GM23248 (cell line): ENCODE results near the gene RASL12. TPM values are rescaled to one million over a fixed set of nuclear protein-coding genes. Genes with fewer than 3 reads are reported as not detected.

Experiments
- DNase-seq: peaks from one replicate; pipeline ENCODE4 v3.0.0-alpha.2; 2015
- H2AFZ ChIP-seq: fragments of 200-600 bp; sonication (generic); 2 replicates; pipeline ENCODE4 v1.6.1; 2016; ENCODE audit warnings: antibody characterized with exemption
- H3F3A ChIP-seq: fragments of 200-600 bp; sonication (generic); 2 replicates; pipeline ENCODE4 v1.6.1; 2016; ENCODE audit warnings: mild to moderate bottlenecking, antibody characterized with exemption, mixed run types; ENCODE audit not compliant: insufficient read depth
- H3K27ac ChIP-seq: fragments of 200-600 bp; sonication (generic); 2 replicates; pipeline ENCODE4 v1.5.1; 2016; ENCODE audit warnings: mild to moderate bottlenecking
- H3K27me3 ChIP-seq: fragments of 200-600 bp; sonication (generic); replicated peaks from 2 replicates; pipeline ENCODE4 v1.6.1; 2016; ENCODE audit warnings: mild to moderate bottlenecking; ENCODE audit not compliant: insufficient read depth
- H3K36me3 ChIP-seq: fragments of 200-600 bp; sonication (generic); 2 replicates; pipeline ENCODE4 v1.6.1; 2016; ENCODE audit warnings: low read depth, mild to moderate bottlenecking
- H3K4me1 ChIP-seq: fragments of 200-600 bp; sonication (generic); 2 replicates; pipeline ENCODE4 v1.6.1; 2016; ENCODE audit warnings: mild to moderate bottlenecking; ENCODE audit not compliant: insufficient read depth
- H3K4me2 ChIP-seq: fragments of 200-600 bp; sonication (generic); one replicate; pipeline ENCODE4 v1.6.1; 2016; ENCODE audit warnings: mild to moderate bottlenecking; ENCODE audit not compliant: unreplicated experiment
- H3K4me3 ChIP-seq: fragments of 200-600 bp; sonication (generic); 2 replicates; pipeline ENCODE4 v1.5.1; 2016; ENCODE audit warnings: mild to moderate bottlenecking
- H3K79me2 ChIP-seq: fragments of 200-600 bp; sonication (generic); 2 replicates; pipeline ENCODE4 v1.6.1; 2016; ENCODE audit warnings: mild to moderate bottlenecking; ENCODE audit not compliant: insufficient read depth
- H3K9ac ChIP-seq: fragments of 200-600 bp; sonication (generic); 2 replicates; pipeline ENCODE4 v1.6.1; 2016; ENCODE audit warnings: mild to moderate bottlenecking
- H3K9me2 ChIP-seq: fragments of 200-600 bp; sonication (generic); 2 replicates; pipeline ENCODE4 v1.6.1; 2016; ENCODE audit warnings: mixed run types, mild to moderate bottlenecking, moderate library complexity; ENCODE audit not compliant: insufficient read depth
- H3K9me3 ChIP-seq: fragments of 200-600 bp; sonication (generic); one replicate; pipeline ENCODE4 v1.6.1; 2017; ENCODE audit warnings: low read depth
- H4K20me1 ChIP-seq: fragments of 200-600 bp; sonication (generic); 2 replicates; pipeline ENCODE4 v1.6.0; 2016; ENCODE audit not compliant: insufficient read depth
- EZH2 ChIP-seq: fragments of 200-600 bp; sonication (generic); IDR thresholded peaks from 2 replicates; pipeline ENCODE4 v1.6.1; 2018; ENCODE audit warnings: antibody characterized with exemption, mild to moderate bottlenecking; ENCODE audit not compliant: insufficient read depth, poor library complexity, severe bottlenecking
- EZH2phosphoT487 ChIP-seq: fragments of 200-600 bp; sonication (generic); IDR thresholded peaks from 2 replicates; pipeline ENCODE4 v1.6.1; 2018; ENCODE audit warnings: antibody characterized with exemption, moderate library complexity, mild to moderate bottlenecking, low read depth; ENCODE audit not compliant: insufficient read depth
- WGBS, 2 experiments: methylation state at CpG; one replicate each; pipeline ENCODE4 v1.1.6; 2015 to 2017; ENCODE audit warnings: low lambda C conversion rate in 2 of 2, low coverage in 1 of 2; ENCODE audit errors: missing lambda C conversion rate in 2 of 2; 5-methylcytosine and 5-hydroxymethylcytosine counted together
- in situ Hi-C: fragments of 300-500 bp; cut with MboI; formaldehyde crosslinking; loops from 2 replicates; pipeline ENCODE4 v1.15.0; 2020
- polyA plus RNA-seq: library from polyadenylated mRNA; unstranded; fragments of >200 nt; fragmentation: Nextera tagmentation; extraction: Ambion mirVana; gene quantifications from 2 replicates; pipeline ENCODE4 v1.2.1, GENCODE V29; 2016
- total RNA-seq: library from RNA; depleted of rRNA; stranded (reverse); fragments of >200 nt; shearing (Covaris generic); gene quantifications from 2 replicates; pipeline ENCODE4 v1.2.3, GENCODE V29; 2014

The RASL12 gene
- total and polyA plus RNA-seq, 2 experiments from 2014 or later = not detected

DNA sequence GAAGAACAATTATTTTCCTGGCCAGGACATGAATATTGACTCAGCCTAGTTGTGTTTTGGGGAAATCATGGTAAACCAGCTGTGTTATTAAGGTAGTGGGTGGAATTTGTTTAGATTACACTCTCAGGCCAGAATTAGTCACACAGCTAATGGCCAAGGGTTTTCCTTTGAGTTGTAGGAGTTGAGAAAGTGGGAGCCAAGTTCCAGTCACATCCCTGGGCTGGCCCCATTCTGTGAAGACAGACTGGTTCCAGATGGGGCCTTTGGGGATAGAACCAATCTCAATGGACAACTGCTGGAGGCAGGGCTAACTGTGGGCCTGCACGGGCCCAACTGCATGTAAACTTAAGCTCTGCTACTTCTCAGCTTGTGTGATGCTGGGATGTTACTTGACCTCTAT is 1.4 kb upstream of the RASL12 start:
- Histone ChIP-seq H3K36me3 (no peaks in the 10 kb centered on the region), H3K4me1 (peaks cover 35% of the 10 kb centered on the region), H3K4me2 (peak overlapping the region; percentile 12), H3F3A (peaks cover 22% of the 10 kb centered on the region), H3K9ac (no peak overlapping the region), H3K79me2 (no peaks in the 10 kb centered on the region), H4K20me1 (no peaks in the 10 kb centered on the region), H2AFZ (no peak overlapping the region), H3K9me2 (no peaks in the 10 kb centered on the region), H3K9me3 (no peaks in the 10 kb centered on the region), H3K4me3 (no peak overlapping the region), H3K27ac (peak overlapping the region; percentile 28), H3K27me3 (peaks cover 19% of the 10 kb centered on the region)
- in situ Hi-C loops = no loop called here
- peak; percentile 97 for DNase-seq
- WGBS, 2 experiments = 0% methylated on average over 1 of the region's 1 CpG
- TF ChIP-seq EZH2phosphoT487 (no peak), EZH2 (no peak)

DNA sequence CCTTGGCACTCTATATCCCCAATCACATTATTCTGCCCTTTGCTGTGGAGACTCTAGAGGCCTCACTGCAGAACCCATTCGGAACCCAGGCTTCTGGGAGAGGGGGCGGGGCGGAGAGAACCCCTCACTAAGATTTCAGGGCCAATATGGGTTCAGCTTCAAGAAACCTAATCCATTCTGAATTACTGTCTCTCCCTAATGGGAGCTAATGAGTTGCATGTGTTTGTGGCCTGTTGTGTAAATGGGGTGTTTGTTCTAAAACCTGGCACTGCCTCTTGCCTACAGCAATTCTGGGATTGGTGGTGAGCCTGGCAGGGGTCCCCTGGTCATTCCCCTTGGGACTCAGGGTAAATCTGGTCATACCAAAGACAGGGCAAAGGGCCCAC is 605 bp upstream of the RASL12 start:
- Histone ChIP-seq H3K4me1 (peaks cover 35% of the 10 kb centered on the region), H3K9ac (no peak overlapping the region), H3K27ac (peak overlapping the region; percentile 19; the same call in 1 of the 2 replicates), H3K79me2 (no peaks in the 10 kb centered on the region), H4K20me1 (no peaks in the 10 kb centered on the region), H3F3A (peaks cover 22% of the 10 kb centered on the region), H3K4me3 (no peak overlapping the region), H3K9me2 (no peaks in the 10 kb centered on the region), H2AFZ (no peak overlapping the region), H3K9me3 (no peaks in the 10 kb centered on the region), H3K4me2 (no peak overlapping the region), H3K36me3 (no peaks in the 10 kb centered on the region), H3K27me3 (peaks cover 19% of the 10 kb centered on the region)
- in situ Hi-C loops = no loop called here
- DNase-seq = no peak
- TF ChIP-seq EZH2phosphoT487 (no peak), EZH2 (no peak)
- WGBS, 2 experiments = 10 to 12% methylated on average over 3 of the region's 3 CpGs

DNA sequence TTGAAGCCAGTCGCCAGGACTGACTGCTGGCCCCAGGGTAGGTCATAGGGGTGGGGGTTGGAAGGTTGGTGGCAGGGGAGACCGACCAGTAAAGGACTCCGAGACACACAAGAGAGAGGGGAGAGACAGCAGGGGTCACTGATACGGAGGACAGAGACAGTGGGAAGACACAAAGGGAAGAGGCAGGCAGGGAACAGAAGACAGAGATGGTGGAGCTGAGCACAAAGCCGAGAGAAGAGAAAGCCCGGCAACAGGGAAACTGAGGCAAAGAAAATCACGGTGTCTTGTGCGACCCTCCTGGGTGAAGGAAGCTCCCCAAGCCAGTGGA is 510 bp downstream of the RASL12 start:
- H3K79me2 ChIP-seq = no peaks in the 10 kb centered on the region
- H3K27ac ChIP-seq = no peak overlapping the region
- 7 to 12% methylated on average over 5 to 8 of the region's 8 CpGs for WGBS, 2 experiments
- no peaks in the 10 kb centered on the region for H3K9me2 ChIP-seq
- H4K20me1 ChIP-seq = no peaks in the 10 kb centered on the region
- 0 out of 2 replicates have a peak overlapping the region, but pooled peaks have one; percentile 55 for H2AFZ ChIP-seq
- peaks cover 22% of the 10 kb centered on the region for H3F3A ChIP-seq
- H3K4me1 ChIP-seq = peaks cover 34% of the 10 kb centered on the region
- no peak overlapping the region for H3K9ac ChIP-seq
- peak overlapping the region; percentile 38; the same call in 1 of the 2 replicates for H3K4me3 ChIP-seq
- peaks cover 19% of the 10 kb centered on the region for H3K27me3 ChIP-seq
- H3K36me3 ChIP-seq = no peaks in the 10 kb centered on the region
- H3K4me2 ChIP-seq = peak overlapping the region; percentile 27
- no peak for DNase-seq
- TF ChIP-seq EZH2phosphoT487 (no peak), EZH2 (no peak)
- in situ Hi-C loops = no loop called here
- no peaks in the 10 kb centered on the region for H3K9me3 ChIP-seq

DNA sequence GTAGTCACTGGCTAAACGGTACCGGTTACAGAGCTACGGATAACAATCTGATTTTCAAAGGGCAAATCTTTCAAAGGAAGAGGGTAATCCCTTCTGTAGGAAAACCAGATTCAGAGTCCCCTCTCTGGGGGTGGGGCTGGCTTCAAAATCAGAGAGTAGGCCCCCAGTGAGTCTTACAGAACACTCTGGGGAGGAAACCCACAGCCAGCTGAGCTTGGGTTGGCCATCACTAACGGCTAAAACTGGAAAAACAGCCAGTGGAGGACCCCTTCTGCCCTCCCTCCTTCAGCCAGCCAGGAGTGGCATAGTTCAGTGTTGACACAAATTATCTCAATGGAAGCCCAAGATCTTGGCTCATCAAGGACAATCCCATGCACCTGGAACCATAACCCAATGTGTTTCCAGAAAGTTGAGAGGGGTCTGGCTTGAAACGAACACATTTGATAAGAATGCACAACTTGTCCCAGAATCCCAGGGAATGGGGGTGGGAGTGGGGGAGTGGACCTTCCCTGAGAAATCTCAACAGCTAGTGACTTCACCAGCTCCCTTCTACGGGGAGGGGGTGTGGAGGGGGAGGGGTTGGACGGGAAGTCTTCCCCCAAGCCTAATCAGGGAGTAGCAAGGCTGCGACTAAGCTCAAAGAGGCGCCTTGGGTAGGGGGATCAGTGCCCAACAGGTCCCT is 1.0 kb downstream of the RASL12 start:
- Histone ChIP-seq H3K27ac (no peak overlapping the region), H4K20me1 (no peaks in the 10 kb centered on the region), H2AFZ (no peak overlapping the region), H3K4me3 (no peak overlapping the region), H3K9ac (no peak overlapping the region), H3K27me3 (peaks cover 19% of the 10 kb centered on the region), H3K4me1 (peaks cover 28% of the 10 kb centered on the region), H3K9me3 (no peaks in the 10 kb centered on the region), H3K36me3 (no peaks in the 10 kb centered on the region), H3K9me2 (no peaks in the 10 kb centered on the region), H3F3A (peaks cover 22% of the 10 kb centered on the region), H3K79me2 (no peaks in the 10 kb centered on the region), H3K4me2 (no peak overlapping the region)
- TF ChIP-seq EZH2 (peak; percentile 20), EZH2phosphoT487 (no peak)
- no peak for DNase-seq
- 17 to 19% methylated on average over 8 to 9 of the region's 9 CpGs for WGBS, 2 experiments
- in situ Hi-C loops = no loop called here
